ENCODE measurements around the gene PDZD7. TPM values are rescaled to one million over a fixed set of nuclear protein-coding genes. Genes with fewer than 3 reads are reported as not detected.

Gene PDZD7
- total and polyA plus RNA-seq, 2 of the 8 experiments (the other 6 are each of a cell fraction or from before 2014, with no cell fraction given): 0.88 to 1.6 TPM

DNA sequence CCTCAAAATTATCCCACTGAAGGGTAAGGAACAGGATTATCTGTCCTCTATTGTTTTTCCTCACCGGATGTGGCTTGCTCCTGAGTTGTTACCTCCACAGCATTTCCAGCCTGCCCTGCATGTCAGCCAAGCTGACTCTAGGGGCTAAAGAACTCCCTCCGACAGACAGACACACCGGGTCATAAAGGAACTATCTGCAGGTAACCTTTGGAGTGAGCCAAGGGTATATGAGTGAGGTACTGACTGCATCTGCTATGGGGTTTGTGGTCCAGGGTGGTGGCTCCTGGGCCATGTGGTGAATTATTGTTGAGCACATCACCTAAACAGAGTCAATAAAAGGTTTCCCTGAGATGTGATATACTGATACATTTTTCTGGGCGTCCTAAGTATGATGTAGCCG, 23.9 kb upstream of the PDZD7 start:
- no peaks in the 10 kb centered on the region; the same call in 1 of the 2 replicates for H3K23me2 ChIP-seq (ENCODE audit: low read depth, low read length)
- no peak for DNase-seq (ENCODE audit: low read depth in 1 of 2, low spot score in 2 of 2)
- no peak overlapping the region for H2BK15ac ChIP-seq (ENCODE audit: low read length)
- H3K27me3 ChIP-seq (replicated peaks in 1 of 4; ENCODE audit: control insufficient read depth in 3 of 4, extremely low read depth in 1 of 4, insufficient read depth in 3 of 4, low read length in 3 of 4): peaks cover 7 to 22% (median 18%) of the 10 kb centered on the region in 4 experiments
- H3K36me3 ChIP-seq (ENCODE audit: control insufficient read depth in 2 of 4, insufficient read depth in 4 of 4, low read length in 3 of 4): no peaks in the 10 kb centered on the region; a peak in 1 of 8 replicates
- WGBS, 2 experiments (ENCODE audit: extremely low coverage in 1 of 2, insufficient coverage in 1 of 2, insufficient read length in 1 of 2, insufficient replicate concordance in 2 of 2, low coverage in 1 of 2, low lambda C conversion rate in 2 of 2, missing lambda C conversion rate in 1 of 2): 88% methylated on average over 5 of the region's 5 CpGs; no CpG with 5 or more reads in 1 of the 2 experiments
- H2BK5ac ChIP-seq (ENCODE audit: low read depth, low read length): no peak overlapping the region
- peaks cover 0 to 10% (median 5%) of the 10 kb centered on the region in 4 experiments; a peak in 4 of 7 replicates for H3K4me1 ChIP-seq (replicated peaks in 1 of 4; ENCODE audit: control insufficient read depth in 3 of 4, insufficient read depth in 4 of 4, low read length in 3 of 4)
- CTCF ChIA-PET (ENCODE audit: partially characterized antibody): interaction anchor here (0.9 to 59.5 kb wide), 8 partner anchors 8 to 99 kb away, joined by 3 to 2176 read pairs (median 9); partner anchors contain the start of genes KAZALD1, PDZD7 and SFXN3
- no peak overlapping the region for H3K4ac ChIP-seq (replicated peaks; ENCODE audit: insufficient read length, low read depth, low read length)
- H4K5ac ChIP-seq (ENCODE audit: insufficient read length, low read depth, low read length): no peak overlapping the region
- H2AFZ ChIP-seq (ENCODE audit: low read length): no peak overlapping the region
- no peak overlapping the region for H3K23ac ChIP-seq (ENCODE audit: insufficient read length)
- H2AK5ac ChIP-seq (ENCODE audit: low read depth, low read length): no peak overlapping the region
- peaks cover 9 to 12% of the 10 kb centered on the region in 2 experiments for H4K20me1 ChIP-seq (replicated peaks in 1 of 2; ENCODE audit: control insufficient read depth in 1 of 2, insufficient read depth in 2 of 2, low read length in 2 of 2)
- no peaks in the 10 kb centered on the region for H3K9me3 ChIP-seq (ENCODE audit: insufficient read depth in 2 of 2, low read depth in 1 of 2, low read length in 1 of 2)
- H3K79me1 ChIP-seq (ENCODE audit: low read depth, low read length): no peaks in the 10 kb centered on the region; the same call in 1 of the 2 replicates
- H4K8ac ChIP-seq (ENCODE audit: extremely low read depth, insufficient read depth, low read length): no peak overlapping the region
- no peak overlapping the region for H2BK20ac ChIP-seq (ENCODE audit: low read length)
- no peak overlapping the region for H3K14ac ChIP-seq (ENCODE audit: insufficient read length)
- no peak overlapping the region for H2BK120ac ChIP-seq (replicated peaks; ENCODE audit: low read depth, low read length)
- H3K4me2 ChIP-seq (ENCODE audit: insufficient read depth in 1 of 2, low read depth in 2 of 2, low read length in 2 of 2): no peak overlapping the region
- H3K18ac ChIP-seq (ENCODE audit: extremely low read depth, low read length): no peak overlapping the region
- no peak overlapping the region for H3K56ac ChIP-seq (replicated peaks; ENCODE audit: insufficient read length, low read depth, low read length)
- no peak overlapping the region for H3K9ac ChIP-seq (replicated peaks in 1 of 4; ENCODE audit: extremely low read depth in 1 of 4, low read depth in 3 of 4, low read length in 3 of 4)
- no peak overlapping the region for H4K91ac ChIP-seq (replicated peaks; ENCODE audit: insufficient read length, low read length)
- POLR2A ChIA-PET (ENCODE audit: partially characterized antibody): interaction anchor here (0.8 kb wide), 1 partner anchor 18 kb away, joined by 3 read pairs; no protein-coding TSS in a partner anchor
- H3K27ac ChIP-seq (ENCODE audit: low read depth, low read length): no peak overlapping the region
- no peak overlapping the region for H2BK12ac ChIP-seq (ENCODE audit: low read depth, low read length)
- H3K4me3 ChIP-seq (ENCODE audit: extremely low read depth in 1 of 4, insufficient read depth in 2 of 4, low read depth in 3 of 4, low read length in 4 of 4): no peak overlapping the region
- no peak for FAIRE-seq
- H3K79me2 ChIP-seq (ENCODE audit: control insufficient read depth in 1 of 2, insufficient read depth in 2 of 2, low read length in 2 of 2): peaks cover 0 to 3% of the 10 kb centered on the region in 2 experiments; a peak in 1 of 4 replicates
- TF ChIP-seq, protein P1, sequence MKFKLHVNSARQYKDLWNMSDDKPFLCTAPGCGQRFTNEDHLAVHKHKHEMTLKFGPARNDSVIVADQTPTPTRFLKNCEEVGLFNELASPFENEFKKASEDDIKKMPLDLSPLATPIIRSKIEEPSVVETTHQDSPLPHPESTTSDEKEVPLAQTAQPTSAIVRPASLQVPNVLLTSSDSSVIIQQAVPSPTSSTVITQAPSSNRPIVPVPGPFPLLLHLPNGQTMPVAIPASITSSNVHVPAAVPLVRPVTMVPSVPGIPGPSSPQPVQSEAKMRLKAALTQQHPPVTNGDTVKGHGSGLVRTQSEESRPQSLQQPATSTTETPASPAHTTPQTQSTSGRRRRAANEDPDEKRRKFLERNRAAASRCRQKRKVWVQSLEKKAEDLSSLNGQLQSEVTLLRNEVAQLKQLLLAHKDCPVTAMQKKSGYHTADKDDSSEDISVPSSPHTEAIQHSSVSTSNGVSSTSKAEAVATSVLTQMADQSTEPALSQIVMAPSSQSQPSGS (IDR thresholded peaks at IDR 0.05; ENCODE audit: low read length): no peak
- TF ChIP-seq SUZ12 (IDR thresholded peaks at IDR 0.05; ENCODE audit: low read length): no peak
- no peak for TF ChIP-seq PHF8 (conservative IDR thresholded peaks at IDR 0.05; ENCODE audit: low read depth, low read length)
- TF ChIP-seq, protein P2, sequence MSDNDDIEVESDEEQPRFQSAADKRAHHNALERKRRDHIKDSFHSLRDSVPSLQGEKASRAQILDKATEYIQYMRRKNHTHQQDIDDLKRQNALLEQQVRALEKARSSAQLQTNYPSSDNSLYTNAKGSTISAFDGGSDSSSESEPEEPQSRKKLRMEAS (IDR thresholded peaks at IDR 0.05): no peak
- no peak for TF ChIP-seq RXRA (IDR thresholded peaks at IDR 0.05; ENCODE audit: insufficient read depth, low read depth, low read length)
- no peak for TF ChIP-seq FOSL1 (IDR thresholded peaks at IDR 0.05; ENCODE audit: insufficient read depth, low read depth, low read length)
- TF ChIP-seq CREB1 (IDR thresholded peaks at IDR 0.05): no peak
- no peak for TF ChIP-seq CEBPB (IDR thresholded peaks at IDR 0.05; ENCODE audit: low read depth, low read length)
- no peak for TF ChIP-seq KDM5A (IDR thresholded peaks at IDR 0.05; ENCODE audit: low read length)
- TF ChIP-seq SIX5 (IDR thresholded peaks at IDR 0.05; ENCODE audit: low read depth, low read length): no peak
- TF ChIP-seq, protein P3, sequence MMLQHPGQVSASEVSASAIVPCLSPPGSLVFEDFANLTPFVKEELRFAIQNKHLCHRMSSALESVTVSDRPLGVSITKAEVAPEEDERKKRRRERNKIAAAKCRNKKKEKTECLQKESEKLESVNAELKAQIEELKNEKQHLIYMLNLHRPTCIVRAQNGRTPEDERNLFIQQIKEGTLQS (IDR thresholded peaks at IDR 0.05; ENCODE audit: insufficient read depth, low read depth, low read length): no peak
- TF ChIP-seq SIRT6 (IDR thresholded peaks at IDR 0.05; ENCODE audit: low read length): no peak

Data from H1 (cell line).